ENCODE results near the gene GET3. TPM values are rescaled to one million over a fixed set of nuclear protein-coding genes. Genes with fewer than 3 reads are reported as not detected.
A peak's percentile ranks its signal among the peaks of the same experiment; 100 is the strongest.

GET3 gene
- total RNA-seq, 2 experiments from 2014 or later: 78.3 to 80.2 TPM

GRCh38 chr19:12787458-12787857 lies 50.2 kb downstream of the GET3 start:
- no peak overlapping the region for H3K4me3 Mint-ChIP-seq
- no peak overlapping the region for H3K27ac Mint-ChIP-seq
- H3K9me3 Mint-ChIP-seq: no peaks in the 10 kb centered on the region
- DNase-seq: no peak
- peaks cover 5% of the 10 kb centered on the region for H3K36me3 Mint-ChIP-seq
- peaks cover 29% of the 10 kb centered on the region for H3K4me1 Mint-ChIP-seq
- no peaks in the 10 kb centered on the region for H3K27me3 Mint-ChIP-seq

GRCh38 chr19:12788042-12788681 lies 50.9 kb downstream of the GET3 start:
- no peaks in the 10 kb centered on the region for H3K9me3 Mint-ChIP-seq
- no peak for DNase-seq
- H3K36me3 Mint-ChIP-seq: peaks cover 10% of the 10 kb centered on the region
- peaks cover 29% of the 10 kb centered on the region for H3K4me1 Mint-ChIP-seq
- peak overlapping the region; percentile 41 for H3K4me3 Mint-ChIP-seq
- H3K27ac Mint-ChIP-seq: peak overlapping the region; percentile 93
- no peaks in the 10 kb centered on the region for H3K27me3 Mint-ChIP-seq

GRCh38 chr19:12788682-12789097 lies 51.4 kb downstream of the GET3 start:
- Mint-ChIP-seq H3K9me3 (no peaks in the 10 kb centered on the region), H3K36me3 (peaks cover 13% of the 10 kb centered on the region), H3K27me3 (no peaks in the 10 kb centered on the region), H3K4me3 (peak overlapping the region; percentile 85), H3K27ac (peak overlapping the region; percentile 93), H3K4me1 (peaks cover 25% of the 10 kb centered on the region)
- DNase-seq: peak; percentile 52

GRCh38 chr19:12789098-12789903 lies 52.0 kb downstream of the GET3 start:
- Mint-ChIP-seq H3K9me3 (no peaks in the 10 kb centered on the region), H3K27me3 (no peaks in the 10 kb centered on the region), H3K4me3 (peak overlapping the region; percentile 85), H3K4me1 (peaks cover 29% of the 10 kb centered on the region), H3K36me3 (peaks cover 16% of the 10 kb centered on the region), H3K27ac (peak overlapping the region; percentile 93)
- DNase-seq: no peak

- Mint-ChIP-seq H3K4me1 (peaks cover 36% of the 10 kb centered on the region), H3K27ac (peak overlapping the region; percentile 98), H3K9me3 (no peaks in the 10 kb centered on the region), H3K4me3 (peak overlapping the region; percentile 95), H3K27me3 (no peaks in the 10 kb centered on the region), H3K36me3 (peaks cover 20% of the 10 kb centered on the region)
- peak; percentile 99 for DNase-seq
These were observed 52.8 kb downstream of the GET3 start for GRCh38 chr19:12789904-12790619.

- Mint-ChIP-seq H3K4me3 (peak overlapping the region; percentile 95), H3K9me3 (no peaks in the 10 kb centered on the region), H3K36me3 (peaks cover 20% of the 10 kb centered on the region), H3K27me3 (no peaks in the 10 kb centered on the region), H3K4me1 (peaks cover 39% of the 10 kb centered on the region), H3K27ac (peak overlapping the region; percentile 98)
- no peak for DNase-seq
These were observed 53.5 kb downstream of the GET3 start for GRCh38 chr19:12790628-12791344.

GRCh38 chr19:12791345-12792050 lies 54.2 kb downstream of the GET3 start, which contains the start of gene JUNB:
JUNB (plus strand) TSS chr19:12791486; CDS start chr19:12791772, 286 bp downstream.
- peak within 1 kb of the TSS; percentile 95 for H3K4me3 Mint-ChIP-seq
- peak; percentile 97 for DNase-seq
- peaks cover 45% of the 10 kb centered on the region for H3K4me1 Mint-ChIP-seq
- H3K27ac Mint-ChIP-seq: peak within 1 kb of the TSS; percentile 98
- peaks cover 20% of the 10 kb centered on the region for H3K36me3 Mint-ChIP-seq
- no peaks in the 10 kb centered on the region for H3K9me3 Mint-ChIP-seq
- no peaks in the 10 kb centered on the region for H3K27me3 Mint-ChIP-seq

- Mint-ChIP-seq H3K36me3 (peaks cover 23% of the 10 kb centered on the region), H3K9me3 (no peaks in the 10 kb centered on the region), H3K27ac (peak overlapping the region; percentile 98), H3K4me1 (peaks cover 47% of the 10 kb centered on the region), H3K27me3 (no peaks in the 10 kb centered on the region), H3K4me3 (peak overlapping the region; percentile 95)
- peak; percentile 85 for DNase-seq
These were observed 55.0 kb downstream of the GET3 start for GRCh38 chr19:12792051-12792852.

- H3K4me1 Mint-ChIP-seq: peaks cover 47% of the 10 kb centered on the region
- no peaks in the 10 kb centered on the region for H3K9me3 Mint-ChIP-seq
- H3K27ac Mint-ChIP-seq: peak overlapping the region; percentile 98
These were observed 55.6 kb downstream of the GET3 start for GRCh38 chr19:12792853-12793289.

GRCh38 chr19:12793290-12794195 lies 56.2 kb downstream of the GET3 start:
- Mint-ChIP-seq H3K4me3 (peak overlapping the region; percentile 95), H3K27ac (peak overlapping the region; percentile 98), H3K27me3 (no peaks in the 10 kb centered on the region), H3K9me3 (no peaks in the 10 kb centered on the region), H3K36me3 (peaks cover 23% of the 10 kb centered on the region), H3K4me1 (peaks cover 41% of the 10 kb centered on the region)
- peak; percentile 95 for DNase-seq

More at GRCh38 chr19:12792853-12793289, 55.6 kb downstream of the GET3 start:
- no peaks in the 10 kb centered on the region for H3K27me3 Mint-ChIP-seq
- no peak for DNase-seq
- peaks cover 23% of the 10 kb centered on the region for H3K36me3 Mint-ChIP-seq
- peak overlapping the region; percentile 95 for H3K4me3 Mint-ChIP-seq

GRCh38 chr19:12794196-12794941 lies 57.1 kb downstream of the GET3 start:
- peaks cover 23% of the 10 kb centered on the region for H3K36me3 Mint-ChIP-seq
- H3K27ac Mint-ChIP-seq: peak overlapping the region; percentile 94
- no peak for DNase-seq
- H3K27me3 Mint-ChIP-seq: no peaks in the 10 kb centered on the region
- peak overlapping the region; percentile 80 for H3K4me3 Mint-ChIP-seq
- peaks cover 34% of the 10 kb centered on the region for H3K4me1 Mint-ChIP-seq
- no peaks in the 10 kb centered on the region for H3K9me3 Mint-ChIP-seq

- no peak for DNase-seq
These were observed 57.7 kb downstream of the GET3 start for GRCh38 chr19:12794971-12795381.

More at GRCh38 chr19:12794971-12795381, 57.7 kb downstream of the GET3 start:
- H3K36me3 Mint-ChIP-seq: peaks cover 23% of the 10 kb centered on the region
- no peaks in the 10 kb centered on the region for H3K27me3 Mint-ChIP-seq
- H3K9me3 Mint-ChIP-seq: no peaks in the 10 kb centered on the region
- H3K4me1 Mint-ChIP-seq: peaks cover 34% of the 10 kb centered on the region
- H3K4me3 Mint-ChIP-seq: peak overlapping the region; percentile 80
- H3K27ac Mint-ChIP-seq: peak overlapping the region; percentile 94

Data from activated naive CD8-positive, alpha-beta T cell treated with anti-CD3 and anti-CD28 coated beads for 36 hours (primary cell).